Measurements from ENCODE around the gene PPM1J.

Gene PPM1J

GRCh38 chr1:112704934-112705627 lies 10.1 kb downstream of the PPM1J start:
- no peaks in the 10 kb centered on the region for H3K9me3 ChIP-seq (replicated peaks; ENCODE audit: insufficient read depth, low read length)
- peak overlapping the region; percentile 72 for H3K4me2 ChIP-seq (ENCODE audit: low read depth, low read length)
- peak; percentile 62 for DNase-seq
- H3K9ac ChIP-seq (ENCODE audit: low read length): peak overlapping the region; percentile 8; the same call in 1 of the 2 replicates
- no peaks in the 10 kb centered on the region for H4K20me1 ChIP-seq (ENCODE audit: insufficient read depth, low read length)
- H3K9me2 ChIP-seq (replicated peaks; ENCODE audit: insufficient read depth, low read length): no peaks in the 10 kb centered on the region
- H3K36me3 ChIP-seq (replicated peaks; ENCODE audit: insufficient read depth, low read length): no peaks in the 10 kb centered on the region
- H3K79me2 ChIP-seq (ENCODE audit: low read length): no peaks in the 10 kb centered on the region
- peak overlapping the region; percentile 23; the same call in 1 of the 2 replicates for H3K27ac ChIP-seq (ENCODE audit: low read length)
- H3K4me3 ChIP-seq (ENCODE audit: low read length): peak overlapping the region; percentile 40
- peaks cover 16% of the 10 kb centered on the region for H3K4me1 ChIP-seq (ENCODE audit: low read length)
- H2AFZ ChIP-seq (ENCODE audit: low read length): peak overlapping the region; percentile 61; the same call in 1 of the 2 replicates
- H3K27me3 ChIP-seq (replicated peaks; ENCODE audit: insufficient read depth, low read length): peaks cover 13% of the 10 kb centered on the region; the same call in 1 of the 2 replicates
- TF ChIP-seq EZH2 (optimal IDR thresholded peaks at IDR 0.05; ENCODE audit: low read depth, low read length): no peak
- TF ChIP-seq CTCF (IDR thresholded peaks at IDR 0.05; ENCODE audit: low read length): no peak
- TF ChIP-seq EZH2phosphoT487 (IDR thresholded peaks at IDR 0.05; ENCODE audit: low read length): no peak
- H3F3A ChIP-seq (ENCODE audit: insufficient read depth, low read length): no peaks in the 10 kb centered on the region

GRCh38 chr1:112704391-112704933 lies 10.7 kb downstream of the PPM1J start:
- peak overlapping the region; percentile 72; the same call in 1 of the 2 replicates for H3K4me2 ChIP-seq (ENCODE audit: low read depth, low read length)
- no peak for DNase-seq
- H3F3A ChIP-seq (ENCODE audit: insufficient read depth, low read length): no peaks in the 10 kb centered on the region
- no peaks in the 10 kb centered on the region for H3K9me2 ChIP-seq (replicated peaks; ENCODE audit: insufficient read depth, low read length)
- H3K79me2 ChIP-seq (ENCODE audit: low read length): no peaks in the 10 kb centered on the region
- TF ChIP-seq CTCF (IDR thresholded peaks at IDR 0.05; ENCODE audit: low read length): no peak
- no peaks in the 10 kb centered on the region for H3K36me3 ChIP-seq (replicated peaks; ENCODE audit: insufficient read depth, low read length)
- H3K4me1 ChIP-seq (ENCODE audit: low read length): peaks cover 17% of the 10 kb centered on the region
- H3K4me3 ChIP-seq (ENCODE audit: low read length): peak overlapping the region; percentile 40; the same call in 1 of the 2 replicates
- H3K9ac ChIP-seq (ENCODE audit: low read length): no peak overlapping the region; the same call in 1 of the 2 replicates
- H3K9me3 ChIP-seq (replicated peaks; ENCODE audit: insufficient read depth, low read length): no peaks in the 10 kb centered on the region
- no peaks in the 10 kb centered on the region for H4K20me1 ChIP-seq (ENCODE audit: insufficient read depth, low read length)
- peak overlapping the region; percentile 61; the same call in 1 of the 2 replicates for H2AFZ ChIP-seq (ENCODE audit: low read length)
- H3K27me3 ChIP-seq (replicated peaks; ENCODE audit: insufficient read depth, low read length): peaks cover 12% of the 10 kb centered on the region; the same call in 1 of the 2 replicates
- no peak overlapping the region for H3K27ac ChIP-seq (ENCODE audit: low read length)

- H3K4me1 ChIP-seq (ENCODE audit: low read length): peaks cover 17% of the 10 kb centered on the region
- no peak for DNase-seq
- H3K27me3 ChIP-seq (replicated peaks; ENCODE audit: insufficient read depth, low read length): peaks cover 7% of the 10 kb centered on the region; the same call in 1 of the 2 replicates
- no peak for TF ChIP-seq EZH2 (optimal IDR thresholded peaks at IDR 0.05; ENCODE audit: low read depth, low read length)
- TF ChIP-seq CTCF (IDR thresholded peaks at IDR 0.05; ENCODE audit: low read length): no peak
- TF ChIP-seq EZH2phosphoT487 (IDR thresholded peaks at IDR 0.05; ENCODE audit: low read length): no peak
- no peak overlapping the region for H3K27ac ChIP-seq (ENCODE audit: low read length)
- H2AFZ ChIP-seq (ENCODE audit: low read length): no peak overlapping the region
- no peaks in the 10 kb centered on the region for H3K36me3 ChIP-seq (replicated peaks; ENCODE audit: insufficient read depth, low read length)
- no peak overlapping the region for H3K9ac ChIP-seq (ENCODE audit: low read length)
- H3K9me2 ChIP-seq (replicated peaks; ENCODE audit: insufficient read depth, low read length): no peaks in the 10 kb centered on the region
- no peaks in the 10 kb centered on the region for H3K79me2 ChIP-seq (ENCODE audit: low read length)
- no peaks in the 10 kb centered on the region for H4K20me1 ChIP-seq (ENCODE audit: insufficient read depth, low read length)
- no peak overlapping the region for H3K4me2 ChIP-seq (ENCODE audit: low read depth, low read length)
- H3K4me3 ChIP-seq (ENCODE audit: low read length): no peak overlapping the region
- no peaks in the 10 kb centered on the region for H3F3A ChIP-seq (ENCODE audit: insufficient read depth, low read length)
- H3K9me3 ChIP-seq (replicated peaks; ENCODE audit: insufficient read depth, low read length): no peaks in the 10 kb centered on the region
Measured at GRCh38 chr1:112703706-112704105, 11.4 kb downstream of the PPM1J start.
